HEK293 (cell line): ENCODE results near the gene SLC23A3.

Experiments used
- AEBP2 ChIP-seq: fragments of 450-650 bp; formaldehyde crosslinking; IDR thresholded peaks from 2 replicates; pipeline ENCODE4 v1.5.1; 2016; ENCODE audit warnings: missing biosample characterization, missing genetic modification characterization, borderline replicate concordance
- BCL11A ChIP-seq: fragments of 450-650 bp; formaldehyde crosslinking; IDR thresholded peaks from 2 replicates; pipeline ENCODE4 v1.5.1; 2016; ENCODE audit warnings: low read depth, missing biosample characterization, missing genetic modification characterization
- FEZF1 ChIP-seq: fragments of 450-650 bp; formaldehyde crosslinking; IDR thresholded peaks from 2 replicates; pipeline ENCODE4 v1.5.1; 2016; ENCODE audit warnings: missing biosample characterization, missing genetic modification characterization
- KLF17 ChIP-seq: fragments of 450-650 bp; formaldehyde crosslinking; IDR thresholded peaks from 2 replicates; pipeline ENCODE4 v1.5.1; 2016; ENCODE audit warnings: missing biosample characterization, missing genetic modification characterization
- REPIN1 ChIP-seq: fragments of 450-650 bp; formaldehyde crosslinking; IDR thresholded peaks from 2 replicates; pipeline ENCODE4 v1.5.1; 2017; ENCODE audit warnings: missing biosample characterization, missing genetic modification characterization, low read depth
- SALL2 ChIP-seq: fragments of 450-650 bp; formaldehyde crosslinking; IDR thresholded peaks from 2 replicates; pipeline ENCODE4 v1.5.0; 2017; ENCODE audit warnings: missing biosample characterization, mild to moderate bottlenecking, missing genetic modification characterization, borderline replicate concordance
- SP7 ChIP-seq: fragments of 450-650 bp; formaldehyde crosslinking; IDR thresholded peaks from 2 replicates; pipeline ENCODE4 v1.5.1; 2016; ENCODE audit warnings: missing biosample characterization, missing genetic modification characterization
- YY2 ChIP-seq: fragments of 450-650 bp; formaldehyde crosslinking; IDR thresholded peaks from 2 replicates; pipeline ENCODE4 v1.5.1; 2016; ENCODE audit warnings: missing biosample characterization, missing genetic modification characterization
- ZFHX2 ChIP-seq: fragments of 450-650 bp; formaldehyde crosslinking; conservative IDR thresholded peaks from 2 replicates; pipeline ENCODE4 v1.5.1; 2016; ENCODE audit warnings: missing biosample characterization, missing genetic modification characterization
- ZFP3 ChIP-seq: fragments of 450-650 bp; formaldehyde crosslinking; IDR thresholded peaks from 2 replicates; pipeline ENCODE4 v1.5.1; 2016; ENCODE audit warnings: low read depth, missing biosample characterization, missing genetic modification characterization
- ZFP41 ChIP-seq: fragments of 450-650 bp; formaldehyde crosslinking; IDR thresholded peaks from 2 replicates; pipeline ENCODE4 v1.5.1; 2016; ENCODE audit warnings: missing biosample characterization, missing genetic modification characterization, borderline replicate concordance
- ZNF112 ChIP-seq: fragments of 450-650 bp; formaldehyde crosslinking; IDR thresholded peaks from 2 replicates; pipeline ENCODE4 v1.5.0; 2017; ENCODE audit warnings: missing biosample characterization, missing genetic modification characterization
- ZNF184 ChIP-seq: fragments of 450-650 bp; IDR thresholded peaks from 2 replicates; pipeline ENCODE4 v1.5.1; 2018; ENCODE audit warnings: missing biosample characterization, mild to moderate bottlenecking, missing genetic modification characterization
- ZNF223 ChIP-seq: fragments of 450-650 bp; formaldehyde crosslinking; IDR thresholded peaks from 2 replicates; pipeline ENCODE4 v1.5.1; 2016; ENCODE audit warnings: missing biosample characterization, missing genetic modification characterization
- ZNF24 ChIP-seq: fragments of 450-650 bp; formaldehyde crosslinking; IDR thresholded peaks from 2 replicates; pipeline ENCODE4 v1.5.1; 2016; ENCODE audit warnings: missing biosample characterization, missing genetic modification characterization
- ZNF302 ChIP-seq: fragments of 450-650 bp; formaldehyde crosslinking; IDR thresholded peaks from 2 replicates; pipeline ENCODE4 v1.5.1; 2016; ENCODE audit warnings: missing biosample characterization, missing genetic modification characterization, low read depth
- ZNF354C ChIP-seq: fragments of 450-650 bp; formaldehyde crosslinking; IDR thresholded peaks from 2 replicates; pipeline ENCODE4 v1.5.1; 2016; ENCODE audit warnings: missing biosample characterization, missing genetic modification characterization, low read depth, borderline replicate concordance
- ZNF37A ChIP-seq: fragments of 450-650 bp; IDR thresholded peaks from 2 replicates; pipeline ENCODE4 v1.5.1; 2018; ENCODE audit warnings: missing biosample characterization, missing genetic modification characterization
- ZNF426 ChIP-seq: fragments of 450-650 bp; formaldehyde crosslinking; IDR thresholded peaks from 2 replicates; pipeline ENCODE4 v1.5.1; 2017; ENCODE audit warnings: missing biosample characterization, missing genetic modification characterization, mild to moderate bottlenecking, inconsistent platforms, moderate library complexity
- ZNF48 ChIP-seq: fragments of 450-650 bp; formaldehyde crosslinking; IDR thresholded peaks from 2 replicates; pipeline ENCODE4 v1.5.1; 2016; ENCODE audit warnings: missing biosample characterization, missing genetic modification characterization
- ZNF548 ChIP-seq: fragments of 450-650 bp; formaldehyde crosslinking; IDR thresholded peaks from 2 replicates; pipeline ENCODE4 v1.5.1; 2016; ENCODE audit warnings: missing biosample characterization, missing genetic modification characterization
- ZNF610 ChIP-seq: fragments of 450-650 bp; formaldehyde crosslinking; IDR thresholded peaks from 2 replicates; pipeline ENCODE4 v1.5.1; 2016; ENCODE audit warnings: missing biosample characterization, missing genetic modification characterization, borderline replicate concordance
- ZNF645 ChIP-seq: fragments of 450-650 bp; formaldehyde crosslinking; IDR thresholded peaks from 2 replicates; pipeline ENCODE4; 2016; ENCODE audit warnings: missing biosample characterization, missing genetic modification characterization
- ZNF658 ChIP-seq: fragments of 450-650 bp; formaldehyde crosslinking; IDR thresholded peaks from 2 replicates; pipeline ENCODE4; 2016; ENCODE audit warnings: missing biosample characterization, missing genetic modification characterization
- ZNF664 ChIP-seq: fragments of 450-650 bp; formaldehyde crosslinking; IDR thresholded peaks from 2 replicates; pipeline ENCODE4 v1.5.1; 2016; ENCODE audit warnings: missing biosample characterization, missing genetic modification characterization
- ZNF670 ChIP-seq: fragments of 450-650 bp; formaldehyde crosslinking; IDR thresholded peaks from 2 replicates; pipeline ENCODE4 v1.5.1; 2016; ENCODE audit warnings: missing biosample characterization, missing genetic modification characterization, low read depth
- ZNF76 ChIP-seq: fragments of 450-650 bp; formaldehyde crosslinking; IDR thresholded peaks from 2 replicates; pipeline ENCODE4; 2016; ENCODE audit warnings: low read depth, missing biosample characterization, missing genetic modification characterization, borderline replicate concordance
- ZNF837 ChIP-seq: fragments of 450-650 bp; formaldehyde crosslinking; IDR thresholded peaks from 2 replicates; pipeline ENCODE4 v1.5.1; 2016; ENCODE audit warnings: missing biosample characterization, missing genetic modification characterization
- ZSCAN30 ChIP-seq: fragments of 450-650 bp; IDR thresholded peaks from 2 replicates; pipeline ENCODE4 v1.5.1; 2018; ENCODE audit warnings: missing biosample characterization, mild to moderate bottlenecking, missing genetic modification characterization, moderate library complexity
- TF ChIP-seq, protein P1 (sequence below): fragments of 450-650 bp; IDR thresholded peaks from 2 replicates; pipeline ENCODE4 v1.5.1; 2018; ENCODE audit warnings: missing biosample characterization, missing genetic modification characterization
- TF ChIP-seq, protein P2 (sequence below): fragments of 450-650 bp; formaldehyde crosslinking; IDR thresholded peaks from 2 replicates; pipeline ENCODE4 v1.5.1; 2017; ENCODE audit warnings: missing biosample characterization, missing genetic modification characterization
- TF ChIP-seq, protein P3 (sequence below): fragments of 450-650 bp; formaldehyde crosslinking; IDR thresholded peaks from 2 replicates; pipeline ENCODE4 v1.5.1; 2016; ENCODE audit warnings: missing biosample characterization, missing genetic modification characterization

SLC23A3 gene

GRCh38 chr2:219160186-219161017 is 9.4 kb downstream of the SLC23A3 start, which contains the start of gene NHEJ1 (continued):
- TF ChIP-seq ZNF664 (no peak), ZNF24 (no peak), ZNF223 (tag by site-specific recombination) (no peak), ZFP3 (tag by site-specific recombination) (no peak), FEZF1 (tag by site-specific recombination) (peak; percentile 71), ZNF548 (tag by site-specific recombination) (no peak), ZNF658 (no peak), ZNF302 (tag by site-specific recombination) (no peak), SALL2 (tag by site-specific recombination) (no peak), ZSCAN30 (no peak), YY2 (tag by site-specific recombination) (no peak), ZNF645 (tag by site-specific recombination) (no peak), BCL11A (tag by site-specific recombination) (no peak), ZNF610 (tag by site-specific recombination) (0 out of 2 replicates have a peak, but pooled peaks have one; percentile 35), ZNF354C (tag by site-specific recombination) (no peak), ZFP41 (tag by site-specific recombination) (no peak), ZNF76 (tag by site-specific recombination) (peak; percentile 71; the same call in 1 of the 2 replicates), REPIN1 (no peak), KLF17 (peak; percentile 57; the same call in 1 of the 2 replicates), ZNF426 (tag by site-specific recombination) (no peak), ZNF112 (tag by site-specific recombination) (no peak), ZNF184 (tag by site-specific recombination) (no peak), ZNF37A (tag by site-specific recombination) (no peak), SP7 (tag by site-specific recombination) (peak; percentile 64; the same call in 1 of the 2 replicates), ZFHX2 (peak; percentile 65), ZNF48 (tag by site-specific recombination) (no peak), AEBP2 (tag by site-specific recombination) (no peak), ZNF670 (no peak), ZNF837 (tag by site-specific recombination) (no peak)
- TF ChIP-seq, protein P1, sequence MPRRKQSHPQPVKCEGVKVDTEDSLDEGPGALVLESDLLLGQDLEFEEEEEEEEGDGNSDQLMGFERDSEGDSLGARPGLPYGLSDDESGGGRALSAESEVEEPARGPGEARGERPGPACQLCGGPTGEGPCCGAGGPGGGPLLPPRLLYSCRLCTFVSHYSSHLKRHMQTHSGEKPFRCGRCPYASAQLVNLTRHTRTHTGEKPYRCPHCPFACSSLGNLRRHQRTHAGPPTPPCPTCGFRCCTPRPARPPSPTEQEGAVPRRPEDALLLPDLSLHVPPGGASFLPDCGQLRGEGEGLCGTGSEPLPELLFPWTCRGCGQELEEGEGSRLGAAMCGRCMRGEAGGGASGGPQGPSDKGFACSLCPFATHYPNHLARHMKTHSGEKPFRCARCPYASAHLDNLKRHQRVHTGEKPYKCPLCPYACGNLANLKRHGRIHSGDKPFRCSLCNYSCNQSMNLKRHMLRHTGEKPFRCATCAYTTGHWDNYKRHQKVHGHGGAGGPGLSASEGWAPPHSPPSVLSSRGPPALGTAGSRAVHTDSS (tag by site-specific recombination) = no peak
- TF ChIP-seq, protein P2, sequence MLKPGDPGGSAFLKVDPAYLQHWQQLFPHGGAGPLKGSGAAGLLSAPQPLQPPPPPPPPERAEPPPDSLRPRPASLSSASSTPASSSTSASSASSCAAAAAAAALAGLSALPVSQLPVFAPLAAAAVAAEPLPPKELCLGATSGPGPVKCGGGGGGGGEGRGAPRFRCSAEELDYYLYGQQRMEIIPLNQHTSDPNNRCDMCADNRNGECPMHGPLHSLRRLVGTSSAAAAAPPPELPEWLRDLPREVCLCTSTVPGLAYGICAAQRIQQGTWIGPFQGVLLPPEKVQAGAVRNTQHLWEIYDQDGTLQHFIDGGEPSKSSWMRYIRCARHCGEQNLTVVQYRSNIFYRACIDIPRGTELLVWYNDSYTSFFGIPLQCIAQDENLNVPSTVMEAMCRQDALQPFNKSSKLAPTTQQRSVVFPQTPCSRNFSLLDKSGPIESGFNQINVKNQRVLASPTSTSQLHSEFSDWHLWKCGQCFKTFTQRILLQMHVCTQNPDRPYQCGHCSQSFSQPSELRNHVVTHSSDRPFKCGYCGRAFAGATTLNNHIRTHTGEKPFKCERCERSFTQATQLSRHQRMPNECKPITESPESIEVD (tag by site-specific recombination) = no peak
- TF ChIP-seq, protein P3, sequence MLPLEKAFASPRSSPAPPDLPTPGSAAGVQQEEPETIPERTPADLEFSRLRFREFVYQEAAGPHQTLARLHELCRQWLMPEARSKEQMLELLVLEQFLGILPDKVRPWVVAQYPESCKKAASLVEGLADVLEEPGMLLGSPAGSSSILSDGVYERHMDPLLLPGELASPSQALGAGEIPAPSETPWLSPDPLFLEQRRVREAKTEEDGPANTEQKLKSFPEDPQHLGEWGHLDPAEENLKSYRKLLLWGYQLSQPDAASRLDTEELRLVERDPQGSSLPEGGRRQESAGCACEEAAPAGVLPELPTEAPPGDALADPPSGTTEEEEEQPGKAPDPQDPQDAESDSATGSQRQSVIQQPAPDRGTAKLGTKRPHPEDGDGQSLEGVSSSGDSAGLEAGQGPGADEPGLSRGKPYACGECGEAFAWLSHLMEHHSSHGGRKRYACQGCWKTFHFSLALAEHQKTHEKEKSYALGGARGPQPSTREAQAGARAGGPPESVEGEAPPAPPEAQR (tag by site-specific recombination) = no peak
